IMR-90 (cell line): ENCODE results near the gene TNFRSF9. TPM values are rescaled to one million over a fixed set of nuclear protein-coding genes. Genes with fewer than 3 reads are reported as not detected.

Experiments used
- ATAC-seq: fragments of 200-7000 bp; cut with Tn5 transposase; 2 replicates; pipeline ENCODE4 v1.9.1; 2020; ENCODE audit warnings: low read depth, mild to moderate bottlenecking, moderate library complexity
- BruUV-seq: library from RNA; stranded (reverse); fragments of 400-500 nt; replicated peaks from 2 replicates; lab custom pipeline; 2021; lab: Mats Ljungman, UMichigan
- CTCF ChIA-PET: fragments of 300-600 bp; formaldehyde crosslinking; extraction: SDS; loops from one replicate; lab custom pipeline; 2021; ENCODE audit warnings: antibody characterized with exemption; lab: Yijun Ruan, JAX
- POLR2A ChIA-PET: fragments of 300-600 bp; sonication (Branson Sonifier 250); formaldehyde crosslinking; loops from one replicate; lab custom pipeline; 2022; ENCODE audit warnings: antibody characterized with exemption; ENCODE audit not compliant: unreplicated experiment; lab: Charles Lee
- DNase-seq: peaks from one replicate; pipeline ENCODE4 v3.0.0; 2013
- H2AFZ ChIP-seq: replicated peaks from 2 replicates; pipeline ENCODE3; 2013; ENCODE audit warnings: low read length, mild to moderate bottlenecking; ENCODE audit not compliant: poor library complexity
- H2AK5ac ChIP-seq: 2 replicates; pipeline ENCODE4 v1.6.1; 2013; ENCODE audit warnings: low read depth, low read length, inconsistent platforms
- H2AK9ac ChIP-seq: replicated peaks from 2 replicates; pipeline ENCODE3; 2013; ENCODE audit warnings: mild to moderate bottlenecking, low read depth, low read length, moderate library complexity; ENCODE audit not compliant: poor library complexity
- H2BK120ac ChIP-seq: 2 replicates; pipeline ENCODE4 v1.6.1; 2013; ENCODE audit warnings: low read depth, low read length, inconsistent platforms
- H2BK15ac ChIP-seq: 3 replicates; pipeline ENCODE4 v1.6.1; 2013; ENCODE audit warnings: low read depth, low read length, inconsistent platforms
- H2BK20ac ChIP-seq: 2 replicates; pipeline ENCODE4 v1.6.1; 2013; ENCODE audit warnings: low read depth, mild to moderate bottlenecking, inconsistent platforms, low read length, moderate library complexity
- H2BK5ac ChIP-seq: 2 replicates; pipeline ENCODE4 v1.6.1; 2013; ENCODE audit warnings: mild to moderate bottlenecking, low read depth, low read length, inconsistent platforms; ENCODE audit not compliant: poor library complexity, severe bottlenecking
- H3K14ac ChIP-seq: replicated peaks from 2 replicates; pipeline ENCODE4 v1.6.1; 2013; ENCODE audit warnings: low read depth, low read length, inconsistent platforms
- H3K18ac ChIP-seq: 2 replicates; pipeline ENCODE4 v1.6.1; 2013; ENCODE audit warnings: low read depth, low read length, control low read depth
- H3K23ac ChIP-seq: 2 replicates; pipeline ENCODE4 v1.6.1; 2013; ENCODE audit warnings: low read depth, low read length, inconsistent platforms
- H3K27ac ChIP-seq: 2 replicates; pipeline ENCODE4 v1.5.1; 2013; ENCODE audit warnings: mild to moderate bottlenecking, control low read depth, low read length; ENCODE audit not compliant: insufficient read depth
- H3K27me3 ChIP-seq: 2 replicates; pipeline ENCODE4 v1.6.1; 2013; ENCODE audit warnings: low read length; ENCODE audit not compliant: control insufficient read depth, insufficient read depth
- H3K36me3 ChIP-seq: 2 replicates; pipeline ENCODE4 v1.6.1; 2013; ENCODE audit warnings: low read length, mixed read lengths; ENCODE audit not compliant: control insufficient read depth, insufficient read depth
- H3K4ac ChIP-seq: 2 replicates; pipeline ENCODE4 v1.6.1; 2013; ENCODE audit warnings: low read depth, low read length, inconsistent platforms
- H3K4me1 ChIP-seq: 2 replicates; pipeline ENCODE4 v1.6.1; 2013; ENCODE audit warnings: low read length, mixed read lengths; ENCODE audit not compliant: control insufficient read depth, insufficient read depth
- H3K4me2 ChIP-seq: 2 replicates; pipeline ENCODE4 v1.6.1; 2013; ENCODE audit warnings: low read depth, mild to moderate bottlenecking, control low read depth, low read length, moderate library complexity
- H3K4me3 ChIP-seq: 2 replicates; pipeline ENCODE4 v1.5.1; 2013; ENCODE audit warnings: low read depth, mild to moderate bottlenecking, control low read depth, low read length, moderate library complexity; ENCODE audit not compliant: insufficient read depth
- H3K56ac ChIP-seq: 2 replicates; pipeline ENCODE4 v1.6.1; 2013; ENCODE audit warnings: low read length, inconsistent platforms; ENCODE audit not compliant: insufficient read depth; ENCODE audit errors: extremely low read depth
- H3K79me1 ChIP-seq, 2 experiments: 2 replicates each; pipeline ENCODE4 v1.6.1; 2013; ENCODE audit warnings: low read length in 2 of 2, inconsistent platforms in 1 of 2, low read depth in 1 of 2
- H3K9ac ChIP-seq: 2 replicates; pipeline ENCODE4 v1.6.1; 2013; ENCODE audit warnings: low read depth, low read length, control low read depth
- H3K9me1 ChIP-seq: 2 replicates; pipeline ENCODE4 v1.6.1; 2013; ENCODE audit warnings: low read length, inconsistent platforms; ENCODE audit not compliant: insufficient read depth
- H3K9me3 ChIP-seq: 2 replicates; pipeline ENCODE4 v1.6.1; 2013; ENCODE audit warnings: low read length; ENCODE audit not compliant: control insufficient read depth, insufficient read depth
- H4K20me1 ChIP-seq: 2 replicates; pipeline ENCODE4 v1.6.1; 2013; ENCODE audit warnings: low read length, inconsistent platforms; ENCODE audit not compliant: insufficient read depth
- H4K5ac ChIP-seq: 2 replicates; pipeline ENCODE4 v1.6.1; 2013; ENCODE audit warnings: mild to moderate bottlenecking, low read depth, low read length, control low read depth
- H4K8ac ChIP-seq, 2 experiments: 2 replicates each; pipeline ENCODE4 v1.6.1; 2013; ENCODE audit warnings: low read depth in 2 of 2, low read length in 2 of 2, control low read depth in 1 of 2, inconsistent platforms in 1 of 2
- H4K91ac ChIP-seq: 2 replicates; pipeline ENCODE4 v1.6.1; 2013; ENCODE audit warnings: low read depth, low read length, inconsistent platforms; ENCODE audit not compliant: insufficient read depth
- BHLHE40 ChIP-seq: fragments of 150-350 bp; IDR thresholded peaks from 2 replicates; pipeline ENCODE4 v1.6.1; 2016; ENCODE audit warnings: mild to moderate bottlenecking, low read depth, low read length
- MAZ ChIP-seq: IDR thresholded peaks from 2 replicates; pipeline ENCODE4 v1.6.1; 2012; ENCODE audit warnings: low read depth, mild to moderate bottlenecking, low read length, improper control_type of control experiment, moderate library complexity, borderline replicate concordance
- POLR2A ChIP-seq: IDR thresholded peaks from 2 replicates; pipeline ENCODE4 v1.6.1; 2012; ENCODE audit warnings: mild to moderate bottlenecking, low read depth, low read length
- WGBS, 2 experiments: methylation state at CpG; one replicate each; pipeline versions ENCODE4 v1.1.5 to v1.1.7; 2013; ENCODE audit warnings: missing lambda C conversion rate in 2 of 2; ENCODE audit not compliant: insufficient read length in 1 of 2; ENCODE audit errors: extremely low coverage in 2 of 2; 5-methylcytosine and 5-hydroxymethylcytosine counted together
- dilution Hi-C: fragments of 300-500 bp; cut with HindIII; formaldehyde crosslinking; loops from one replicate; pipeline ENCODE4 v1.14.3; 2018; ENCODE audit warnings: low sequenced_read_pairs; ENCODE audit not compliant: unreplicated experiment
- in situ Hi-C: fragments of 300-500 bp; cut with MboI; formaldehyde crosslinking; loops from 3 replicates; pipeline ENCODE4 v1.14.3; 2019; ENCODE audit warnings: low sequenced_read_pairs, inconsistent platforms, mixed read lengths
- intact Hi-C: fragments of 100-400 bp; cut with micrococcal nuclease; formaldehyde crosslinking; loops from 2 replicates; pipeline ENCODE4 v1.10.0; 2022
- polyA plus RNA-seq, 3 experiments: library from polyadenylated mRNA; depleted of rRNA; stranded (reverse); fragments of >200 nt; gene quantifications; 2 replicates each; pipeline ENCODE4 v1.2.3, GENCODE V29; 2012; ENCODE audit warnings: low replicate concordance in 1 of 3
- total RNA-seq: library from RNA; depleted of rRNA; stranded (reverse); fragments of >200 nt; gene quantifications from 2 replicates; pipeline ENCODE4 v1.2.3, GENCODE V29; 2012

Gene TNFRSF9
- total and polyA plus RNA-seq, 2 of the 4 experiments (the other 2 are of a cell fraction), result 0.43 to 0.72 TPM

DNA sequence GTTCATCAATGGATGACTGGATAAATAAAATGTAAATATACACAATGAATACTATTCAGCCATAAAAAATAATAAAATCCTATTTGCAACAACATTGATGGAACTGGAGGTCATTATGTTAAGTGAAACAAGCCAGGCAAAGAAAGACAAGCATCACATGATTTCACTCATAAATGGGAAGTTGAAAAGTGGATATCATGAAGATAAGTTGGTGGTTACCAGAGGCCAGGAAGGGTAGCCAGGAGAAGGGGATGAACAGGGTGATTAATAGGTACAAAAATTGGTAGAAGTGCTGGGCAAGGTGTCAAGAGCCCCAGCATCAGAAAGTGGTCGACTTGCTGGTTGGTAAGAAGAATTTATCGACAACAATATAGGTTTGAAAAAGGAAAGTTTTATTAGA lies 19.5 kb upstream of the TNFRSF9 start:
- Histone ChIP-seq H2AK9ac (peak overlapping the region; percentile 75), H2BK20ac (no peak overlapping the region), H4K20me1 (0 out of 2 replicates have a peak, but pooled peaks cover 5% of the 10 kb centered on the region), H3K4me1 (0 out of 2 replicates have a peak, but pooled peaks cover 3% of the 10 kb centered on the region), H3K9ac (no peak overlapping the region), H3K27ac (no peak overlapping the region), H3K79me1 (peaks cover 21 to 35% of the 10 kb centered on the region in 2 experiments), H3K18ac (no peak overlapping the region), H3K56ac (no peak overlapping the region), H4K91ac (no peak overlapping the region), H2AFZ (no peak overlapping the region), H2BK5ac (no peak overlapping the region), H3K4me3 (no peak overlapping the region), H3K23ac (no peak overlapping the region), H2BK15ac (no peak overlapping the region), H3K9me1 (no peaks in the 10 kb centered on the region; the same call in 1 of the 2 replicates), H2BK120ac (no peak overlapping the region), H3K14ac (no peak overlapping the region), H3K4me2 (no peak overlapping the region), H3K9me3 (no peaks in the 10 kb centered on the region), H4K5ac (no peak overlapping the region), H2AK5ac (no peak overlapping the region), H3K4ac (no peak overlapping the region), H3K36me3 (peaks cover 15% of the 10 kb centered on the region), H4K8ac (no peak overlapping the region), H3K27me3 (no peaks in the 10 kb centered on the region)
- WGBS, 2 experiments, result 100% methylated on average over 2 of the region's 2 CpGs; no CpG with 5 or more reads in 1 of the 2 experiments
- TF ChIP-seq MAZ, result no peak
- TF ChIP-seq BHLHE40, result no peak
- TF ChIP-seq POLR2A, result no peak
- DNase-seq (no peak), ATAC-seq (no peak)
- intact Hi-C loops, result loop anchor here (2.0 kb wide), 1 partner anchor 293 kb away; no protein-coding TSS in a partner anchor
- CTCF ChIA-PET, result no interaction called here
- no TSS peak for BruUV-seq
- dilution Hi-C loops, result no loop called here
- in situ Hi-C loops, result no loop called here
- POLR2A ChIA-PET, result no interaction called here
